GM18868 (cell line): ENCODE results near the gene KIRREL2.
"Not testable (repeated sequence)": the region's sequence is repeated elsewhere in the genome, so short reads cannot be mapped to it uniquely, and the experiment has no call there.

Source experiments
- ATAC-seq: cut with Tn5 transposase; IDR thresholded peaks from one replicate; pipeline ENCODE4 v1.9.1; 2021; ENCODE audit warnings: mild to moderate bottlenecking, moderate library complexity; ENCODE audit not compliant: unreplicated experiment

KIRREL2 gene

DNA sequence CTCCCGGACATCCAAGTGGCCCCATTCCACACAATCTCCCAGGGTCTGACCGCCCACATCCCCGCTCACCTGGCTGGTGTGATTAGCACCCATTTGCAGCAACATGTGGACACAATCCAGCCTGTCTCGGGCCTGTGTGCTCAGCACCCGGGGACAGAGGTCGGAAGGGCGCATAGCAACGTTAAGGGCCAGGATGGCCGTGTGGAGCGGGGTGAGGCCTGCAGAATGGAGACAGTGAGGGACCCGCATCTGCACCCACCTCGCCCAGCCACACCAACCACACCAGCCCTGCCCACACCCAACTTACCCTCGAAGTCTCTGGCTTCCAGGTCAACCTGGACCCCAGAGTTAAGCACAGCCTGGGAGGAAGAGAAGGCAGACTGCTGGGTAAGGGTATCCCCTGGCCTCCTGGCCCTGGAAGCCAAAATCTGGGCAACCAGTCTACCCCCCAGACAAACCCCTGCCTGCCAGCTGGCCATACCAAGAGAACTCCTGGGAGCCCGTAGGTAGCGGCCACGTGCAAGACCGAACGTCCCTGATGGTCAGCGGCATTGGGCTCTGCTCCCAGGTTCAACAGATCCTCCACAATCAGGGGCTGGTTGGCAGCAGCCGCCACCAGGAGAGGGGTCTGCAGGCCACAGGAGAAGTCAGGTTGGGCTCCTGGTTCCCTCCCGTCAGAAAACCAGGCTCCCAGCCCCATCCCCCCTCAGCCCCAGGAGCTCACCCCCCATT, 39.4 kb downstream of the KIRREL2 start:
- no peak for ATAC-seq

- ATAC-seq: no peak
Measured at GRCh38 chr19:35896643-35897040, 39.9 kb downstream of the KIRREL2 start.

DNA sequence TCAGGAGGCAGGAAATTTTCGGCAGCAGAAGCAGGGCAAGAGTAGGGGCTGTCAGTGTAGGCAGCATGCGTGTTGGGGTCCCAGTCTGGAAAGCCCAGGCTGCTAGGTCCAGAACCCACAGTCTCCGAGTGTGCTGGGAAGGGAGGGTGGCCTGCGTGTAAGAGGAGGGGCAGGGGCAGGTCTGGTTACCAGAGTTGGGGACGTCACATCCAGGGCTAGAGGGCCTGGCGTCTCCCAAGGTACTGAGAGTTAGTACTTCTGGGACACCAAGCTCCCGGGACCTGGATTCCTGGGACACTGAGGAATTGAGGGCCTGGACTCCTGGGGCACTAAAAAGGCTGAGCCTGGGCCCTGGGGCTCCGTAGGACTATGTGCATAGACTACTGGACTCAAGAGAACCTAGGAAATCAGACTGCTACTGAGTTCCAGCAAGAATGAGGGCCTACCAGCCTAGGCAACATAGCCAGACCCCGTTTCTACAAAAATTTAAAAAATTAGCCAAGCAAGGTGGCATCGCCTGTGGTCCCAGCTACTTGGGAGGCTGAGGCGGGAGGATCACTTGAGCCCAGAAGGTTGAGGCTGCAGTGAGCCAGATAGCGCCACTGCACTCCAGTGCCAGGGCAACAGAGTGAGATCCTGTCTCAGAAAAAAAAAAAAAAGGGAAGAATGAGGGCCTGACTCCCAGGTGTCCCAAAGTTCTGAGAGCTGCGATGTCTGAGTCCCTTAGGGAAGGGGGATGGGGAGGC, 41.2 kb downstream of the KIRREL2 start:
- no peak for ATAC-seq

DNA sequence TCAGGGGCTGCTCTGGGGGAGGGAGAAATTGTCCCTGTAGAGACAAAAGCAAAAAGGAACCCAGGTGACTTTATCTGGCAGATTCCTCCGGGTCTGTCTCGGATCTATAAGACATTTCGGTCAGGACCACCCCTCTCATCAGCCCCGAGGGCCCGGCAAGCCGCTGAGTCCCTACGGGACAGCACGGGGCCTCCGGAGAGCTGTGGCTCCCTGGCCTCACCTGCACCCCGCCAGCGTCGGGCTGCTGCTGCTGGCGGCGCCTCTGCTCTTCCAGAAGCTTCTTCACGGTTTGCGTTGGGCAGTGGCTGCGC, 41.7 kb downstream of the KIRREL2 start:
- ATAC-seq: no peak

DNA sequence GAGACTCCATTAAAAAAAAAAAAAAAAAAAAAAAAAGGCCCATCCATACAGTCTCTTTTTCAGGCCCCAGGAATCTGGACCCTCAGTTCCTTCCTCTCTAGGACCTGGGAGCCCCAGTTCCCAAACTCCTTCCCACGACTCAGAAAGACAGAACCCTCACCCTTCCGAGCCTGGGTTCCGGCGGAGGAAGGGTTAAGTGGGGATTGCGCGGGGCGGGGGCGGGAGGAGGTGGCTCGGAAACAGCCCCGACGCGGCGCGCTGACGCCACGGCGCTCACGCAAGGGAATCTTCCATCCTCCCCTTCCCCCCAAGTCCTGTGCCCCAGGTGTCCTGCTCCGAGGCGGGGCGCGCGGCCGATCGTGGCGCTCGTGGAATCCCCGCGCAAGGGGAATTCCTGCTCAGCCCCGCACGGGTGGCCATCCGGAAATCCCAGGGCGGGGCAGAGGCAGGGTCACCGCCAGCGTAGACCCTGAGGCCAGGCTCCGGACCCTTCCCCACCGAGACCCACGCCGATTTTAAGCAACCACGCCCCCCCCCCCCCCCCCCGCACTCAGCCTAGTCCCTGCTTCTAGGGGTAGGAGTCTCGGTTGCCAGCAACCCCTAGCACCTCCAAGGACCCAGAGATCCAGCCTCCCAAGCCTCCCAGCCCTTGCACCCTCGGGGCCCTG, 43.0 kb downstream of the KIRREL2 start:
- ATAC-seq: peak; percentile 41

- no peak for ATAC-seq
Measured at GRCh38 chr19:35901055-35901644, 44.4 kb downstream of the KIRREL2 start.

- no peak for ATAC-seq
Measured at GRCh38 chr19:35901854-35902661, 45.3 kb downstream of the KIRREL2 start, which contains the start of gene HCST. Gene HCST (plus strand): TSS chr19:35902529. CDS start chr19:35902594, 65 bp downstream.

- ATAC-seq: no peak
Measured at GRCh38 chr19:35902870-35903475, 46.3 kb downstream of the KIRREL2 start.

DNA sequence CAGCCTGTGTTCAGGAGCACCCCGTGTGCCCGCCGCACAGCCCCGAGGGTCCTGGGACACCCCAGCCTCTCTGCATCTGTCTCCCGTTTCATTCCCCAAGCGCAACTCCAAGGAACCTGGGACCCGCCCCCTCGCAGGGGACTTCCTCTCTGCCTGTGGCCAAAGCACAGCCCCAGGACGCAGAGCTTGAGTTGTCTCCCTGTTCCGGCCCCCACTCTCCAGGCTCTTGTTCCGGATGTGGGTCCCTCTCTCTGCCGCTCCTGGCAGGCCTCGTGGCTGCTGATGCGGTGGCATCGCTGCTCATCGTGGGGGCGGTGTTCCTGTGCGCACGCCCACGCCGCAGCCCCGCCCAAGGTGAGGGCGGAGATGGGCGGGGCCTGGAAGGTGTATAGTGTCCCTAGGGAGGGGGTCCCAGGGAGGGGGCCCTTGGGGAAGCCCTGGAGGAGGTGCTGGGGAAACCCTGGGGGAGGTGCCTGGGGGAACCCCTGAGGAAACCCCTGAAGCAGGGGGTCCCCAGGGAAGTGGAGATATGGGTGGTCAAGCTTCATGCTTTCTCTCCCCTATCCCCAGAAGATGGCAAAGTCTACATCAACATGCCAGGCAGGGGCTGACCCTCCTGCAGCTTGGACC, 47.0 kb downstream of the KIRREL2 start:
- ATAC-seq: no peak

DNA sequence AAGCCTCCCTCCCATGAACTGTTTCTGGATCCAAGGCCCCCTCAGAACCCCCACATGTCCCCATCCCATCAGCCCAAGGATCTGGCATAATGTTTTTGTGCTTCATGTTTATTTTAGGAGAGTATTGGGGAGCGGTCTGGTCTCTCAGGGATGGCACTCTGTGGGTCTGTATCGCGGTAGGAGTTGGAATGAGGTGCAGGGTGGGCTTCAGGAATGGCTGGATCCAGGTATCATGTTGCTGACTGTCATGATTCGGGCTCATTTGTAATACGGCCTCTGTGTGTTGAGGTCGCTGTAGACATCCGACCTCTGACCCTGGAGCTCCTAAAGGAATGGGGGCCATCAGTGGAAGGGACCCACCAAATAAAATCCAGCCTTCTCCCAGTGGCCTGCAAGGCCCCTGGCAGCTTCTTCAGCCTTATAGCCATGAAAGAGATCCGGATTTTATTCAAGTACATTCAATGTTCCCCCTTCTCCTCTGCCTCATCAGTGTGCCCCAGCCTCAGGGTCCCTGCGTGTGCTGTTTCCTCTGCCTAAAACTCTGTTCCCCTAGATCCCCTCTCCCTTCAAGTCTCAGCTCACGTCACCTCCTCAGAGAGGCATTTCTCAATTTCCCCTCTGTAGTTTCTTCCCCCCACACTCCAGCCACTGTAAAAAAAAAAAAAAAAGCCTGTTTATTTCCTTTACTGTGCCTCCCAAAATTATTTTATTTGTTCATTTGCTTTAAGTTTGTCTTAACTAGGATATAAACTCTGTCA, 47.8 kb downstream of the KIRREL2 start:
- ATAC-seq: no peak

DNA sequence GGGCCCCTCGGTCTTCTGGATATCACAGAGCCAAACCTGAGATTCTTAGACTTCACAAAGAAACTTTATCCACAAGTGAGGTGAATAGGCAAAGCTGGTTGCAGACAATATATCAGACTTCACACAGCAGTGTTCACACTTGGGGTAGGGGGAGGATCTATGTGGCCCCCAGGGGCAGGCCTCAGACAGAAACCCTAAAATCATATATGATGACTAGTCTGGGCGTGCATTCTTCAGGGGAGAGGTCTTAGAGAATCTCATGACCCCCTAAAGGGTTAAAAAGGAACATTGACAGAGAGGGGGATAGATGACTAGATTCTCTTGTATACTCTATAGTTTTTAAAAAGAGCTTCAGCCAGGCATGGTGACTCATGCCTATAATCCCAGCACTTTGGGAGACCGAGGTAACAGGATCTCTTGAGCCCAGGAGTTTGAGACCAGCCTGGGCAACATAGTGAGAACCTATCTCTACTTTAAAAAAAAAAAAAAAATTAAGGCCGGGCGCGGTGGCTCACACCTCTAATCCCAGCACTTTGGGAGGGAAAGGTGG, 48.5 kb downstream of the KIRREL2 start:
- ATAC-seq: no peak

- no peak for ATAC-seq
Measured at GRCh38 chr19:35907377-35907745, 50.6 kb downstream of the KIRREL2 start.

- no peak for ATAC-seq
Measured at GRCh38 chr19:35908010-35908441, 51.3 kb downstream of the KIRREL2 start, which contains the start of gene TYROBP. Gene TYROBP (minus strand): TSS chr19:35908295. CDS start chr19:35908228, 67 bp downstream.

DNA sequence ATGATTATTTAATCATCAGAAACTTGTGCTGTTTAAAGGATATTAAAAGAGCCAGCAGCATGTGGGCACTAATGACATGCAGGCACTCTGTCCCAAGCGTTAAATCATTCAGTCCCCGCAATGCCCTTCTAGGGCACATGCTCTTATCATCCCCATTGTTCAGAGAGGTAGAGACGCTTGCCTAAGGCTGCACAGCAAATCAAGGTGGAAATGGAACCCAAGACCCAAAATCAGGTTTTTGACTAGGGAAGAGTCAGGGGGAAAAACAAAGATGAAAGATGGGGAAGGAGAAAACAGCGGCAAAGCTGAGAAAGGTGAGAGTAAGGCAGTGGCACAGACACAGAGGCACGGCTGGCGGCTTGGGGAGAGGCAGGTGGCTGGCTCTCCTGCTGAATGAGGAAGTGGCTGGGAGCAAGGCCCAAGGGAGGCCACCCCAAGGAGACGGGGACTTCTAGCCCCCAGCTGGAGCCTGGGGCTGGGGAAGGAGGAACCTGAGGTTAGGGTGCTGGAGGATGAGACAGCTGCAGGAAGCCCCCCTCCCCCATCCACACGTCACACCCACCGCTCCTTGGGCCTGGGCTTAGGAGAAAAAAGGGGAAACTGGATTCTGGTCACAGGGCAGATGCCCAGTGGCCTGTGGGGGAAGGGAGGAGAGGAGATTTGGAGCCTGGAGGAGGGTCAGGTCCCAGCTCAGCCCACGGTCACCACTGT, 52.4 kb downstream of the KIRREL2 start:
- ATAC-seq: peak; percentile 58

- ATAC-seq: no peak
Measured at GRCh38 chr19:35909684-35910035, 52.9 kb downstream of the KIRREL2 start.

GRCh38 chr19:35910355-35910754, 53.6 kb downstream of the KIRREL2 start:
- ATAC-seq: not testable (repeated sequence)

DNA sequence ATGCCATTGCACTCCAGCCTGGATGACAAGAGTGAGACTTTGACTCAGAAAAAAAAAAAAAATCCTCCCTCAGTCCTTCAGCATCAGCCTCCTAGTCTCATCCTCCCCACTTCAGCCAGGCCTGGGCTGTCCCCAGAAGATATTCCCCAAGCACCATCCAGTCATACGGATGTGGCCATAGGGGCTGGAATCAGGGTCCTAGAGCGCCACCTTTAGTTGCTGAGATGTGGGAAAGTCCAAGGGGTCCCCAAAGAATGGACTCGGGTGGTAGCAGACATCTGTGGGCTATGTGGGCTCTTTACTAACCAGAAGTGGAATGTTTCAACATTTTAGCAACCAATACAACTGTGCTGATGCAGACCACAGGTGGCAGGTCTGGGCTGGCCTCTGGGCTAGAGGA, 54.5 kb downstream of the KIRREL2 start:
- no peak for ATAC-seq

- no peak for ATAC-seq
Measured at GRCh38 chr19:35911790-35912189, 55.1 kb downstream of the KIRREL2 start.
